H1 (cell line): ENCODE results near the gene PPARA. TPM values are rescaled to one million over a fixed set of nuclear protein-coding genes. Genes with fewer than 3 reads are reported as not detected.

Source experiments
- CTCF ChIA-PET: fragments of 300-600 bp; sonication (Branson Sonifier 250); formaldehyde crosslinking; loops from one replicate; lab custom pipeline; 2021; ENCODE audit not compliant: partially characterized antibody; lab: Charles Lee
- POLR2A ChIA-PET: fragments of 300-600 bp; sonication (Branson Sonifier 250); formaldehyde crosslinking; loops from one replicate; lab custom pipeline; 2021; ENCODE audit warnings: inconsistent platforms; ENCODE audit not compliant: partially characterized antibody; lab: Charles Lee
- DNase-seq, 2 experiments: peaks; one replicate each; pipeline versions ENCODE4 v3.0.0 to v3.0.0-alpha.2; 2010 to 2022; ENCODE audit warnings: low spot score in 2 of 2, low read depth in 1 of 2, mixed read lengths in 1 of 2
- FAIRE-seq: peaks from 2 replicates; lab custom pipeline; 2011; peaks lifted over from hg19 to GRCh38; lab: Jason Lieb, UNC
- H2AFZ ChIP-seq: 2 replicates; pipeline ENCODE4 v1.8.1; 2012; ENCODE audit warnings: low read length, inconsistent platforms
- H2AK5ac ChIP-seq: 2 replicates; pipeline ENCODE4 v1.6.1; 2013; ENCODE audit warnings: low read depth, low read length
- H2BK120ac ChIP-seq: replicated peaks from 2 replicates; pipeline ENCODE3; 2013; ENCODE audit warnings: low read depth, low read length, inconsistent platforms
- H2BK12ac ChIP-seq: 2 replicates; pipeline ENCODE4 v1.6.1; 2013; ENCODE audit warnings: low read depth, low read length
- H2BK15ac ChIP-seq: 2 replicates; pipeline ENCODE4 v1.6.1; 2013; ENCODE audit warnings: low read length
- H2BK20ac ChIP-seq: 2 replicates; pipeline ENCODE4 v1.6.1; 2013; ENCODE audit warnings: low read length
- H2BK5ac ChIP-seq: 2 replicates; pipeline ENCODE4 v1.6.1; 2013; ENCODE audit warnings: low read depth, low read length
- H3K14ac ChIP-seq: 2 replicates; pipeline ENCODE4 v1.6.1; 2013; ENCODE audit warnings: inconsistent platforms; ENCODE audit not compliant: insufficient read length
- H3K18ac ChIP-seq: 2 replicates; pipeline ENCODE4 v1.6.1; 2013; ENCODE audit warnings: low read length; ENCODE audit errors: extremely low read depth
- H3K23ac ChIP-seq: 2 replicates; pipeline ENCODE4 v1.6.1; 2013; ENCODE audit warnings: inconsistent platforms; ENCODE audit not compliant: insufficient read length
- H3K23me2 ChIP-seq: 2 replicates; pipeline ENCODE4 v1.6.1; 2013; ENCODE audit warnings: low read depth, low read length
- H3K27ac ChIP-seq: 2 replicates; pipeline ENCODE4 v1.6.1; 2011; ENCODE audit warnings: low read depth, low read length, inconsistent platforms
- H3K27me3 ChIP-seq, 4 experiments: replicated peaks in 1 of 4; 1 replicate in 1 of 4; 2 replicates in 3 of 4; pipeline versions ENCODE4 v1.6.1 to v1.8.1; 2011 to 2013; ENCODE audit warnings: low read length in 3 of 4, mild to moderate bottlenecking in 3 of 4, inconsistent platforms in 2 of 4, mixed read lengths in 2 of 4, moderate library complexity in 1 of 4; ENCODE audit not compliant: control insufficient read depth in 3 of 4, insufficient read depth in 3 of 4; ENCODE audit errors: extremely low read depth in 1 of 4
- H3K36me3 ChIP-seq, 4 experiments: 2 replicates each; pipeline versions ENCODE4 v1.6.1 to v1.8.1; 2011 to 2013; ENCODE audit warnings: mild to moderate bottlenecking in 4 of 4, low read length in 3 of 4, moderate library complexity in 2 of 4, control low read depth in 1 of 4, inconsistent platforms in 1 of 4; ENCODE audit not compliant: insufficient read depth in 4 of 4, control insufficient read depth in 2 of 4
- H3K4ac ChIP-seq: replicated peaks from 2 replicates; pipeline ENCODE3; 2013; ENCODE audit warnings: low read length, low read depth, mixed read lengths, inconsistent platforms; ENCODE audit not compliant: insufficient read length
- H3K4me1 ChIP-seq, 4 experiments: replicated peaks in 1 of 4; 1 replicate in 1 of 4; 2 replicates in 3 of 4; pipeline versions ENCODE4 v1.6.1 to v1.8.1; 2011 to 2013; ENCODE audit warnings: low read length in 3 of 4, inconsistent platforms in 2 of 4, mixed read lengths in 1 of 4; ENCODE audit not compliant: insufficient read depth in 4 of 4, control insufficient read depth in 3 of 4
- H3K4me2 ChIP-seq, 2 experiments: 2 replicates each; pipeline versions ENCODE4 v1.6.1 to v1.8.1; 2011 to 2013; ENCODE audit warnings: low read depth in 2 of 2, low read length in 2 of 2, control low read depth in 1 of 2, inconsistent platforms in 1 of 2, mild to moderate bottlenecking in 1 of 2; ENCODE audit not compliant: insufficient read depth in 1 of 2
- H3K4me3 ChIP-seq, 4 experiments: fragments of 200-600, 300-600 bp in 1 of 4; sonication (generic), shearing (Covaris generic), sonication (Bioruptor Twin) in 1 of 4; 2 replicates each; pipeline versions ENCODE4 v1.5.1 to v1.8.1; 2011 to 2016; ENCODE audit warnings: low read length in 4 of 4, low read depth in 3 of 4, control low read depth in 2 of 4, inconsistent platforms in 2 of 4, mild to moderate bottlenecking in 2 of 4, mixed read lengths in 1 of 4, moderate library complexity in 1 of 4; ENCODE audit not compliant: insufficient read depth in 2 of 4; ENCODE audit errors: extremely low read depth in 1 of 4
- H3K56ac ChIP-seq: replicated peaks from 2 replicates; pipeline ENCODE3; 2013; ENCODE audit warnings: low read depth, mild to moderate bottlenecking, mixed read lengths, low read length, inconsistent platforms; ENCODE audit not compliant: insufficient read length
- H3K79me1 ChIP-seq: 2 replicates; pipeline ENCODE4 v1.6.1; 2013; ENCODE audit warnings: low read depth, low read length, control low read depth
- H3K79me2 ChIP-seq, 2 experiments: 2 replicates each; pipeline versions ENCODE4 v1.6.1 to v1.8.1; 2012 to 2013; ENCODE audit warnings: low read length in 2 of 2, mild to moderate bottlenecking in 2 of 2, inconsistent platforms in 1 of 2; ENCODE audit not compliant: insufficient read depth in 2 of 2, control insufficient read depth in 1 of 2
- H3K9ac ChIP-seq, 4 experiments: replicated peaks in 1 of 4; 1 replicate in 1 of 4; 2 replicates in 3 of 4; pipeline versions ENCODE4 v1.6.1 to v1.8.1; 2011 to 2013; ENCODE audit warnings: low read depth in 3 of 4, low read length in 3 of 4, control low read depth in 2 of 4, mild to moderate bottlenecking in 2 of 4, moderate library complexity in 2 of 4, inconsistent platforms in 1 of 4; ENCODE audit errors: extremely low read depth in 1 of 4
- H3K9me3 ChIP-seq, 2 experiments: 2 replicates each; pipeline versions ENCODE4 v1.6.1 to v1.8.1; 2012 to 2013; ENCODE audit warnings: mild to moderate bottlenecking in 2 of 2, moderate library complexity in 2 of 2, control low read depth in 1 of 2, inconsistent platforms in 1 of 2, low read depth in 1 of 2, low read length in 1 of 2, mixed read lengths in 1 of 2; ENCODE audit not compliant: insufficient read depth in 2 of 2
- H4K20me1 ChIP-seq, 2 experiments: replicated peaks in 1 of 2; 2 replicates each; pipeline versions ENCODE3 to v1.8.1; 2011 to 2013; ENCODE audit warnings: inconsistent platforms in 2 of 2, low read length in 2 of 2, mild to moderate bottlenecking in 1 of 2; ENCODE audit not compliant: insufficient read depth in 2 of 2, control insufficient read depth in 1 of 2
- H4K5ac ChIP-seq: 2 replicates; pipeline ENCODE4 v1.6.1; 2013; ENCODE audit warnings: low read length, low read depth, mixed read lengths, inconsistent platforms; ENCODE audit not compliant: insufficient read length
- H4K8ac ChIP-seq: 2 replicates; pipeline ENCODE4 v1.8.0; 2013; ENCODE audit warnings: mild to moderate bottlenecking, moderate library complexity, low read length, inconsistent platforms; ENCODE audit not compliant: insufficient read depth; ENCODE audit errors: extremely low read depth
- H4K91ac ChIP-seq: replicated peaks from 2 replicates; pipeline ENCODE3; 2013; ENCODE audit warnings: low read length, mixed read lengths, inconsistent platforms; ENCODE audit not compliant: insufficient read length
- ASH2L ChIP-seq: fragments of 200-600, 300-600 bp; sonication (generic); IDR thresholded peaks from one replicate; pipeline ENCODE4 v1.7.1; 2017; ENCODE audit warnings: low read length
- BCL11A ChIP-seq, 2 experiments: IDR thresholded peaks; one replicate each; pipeline ENCODE4 v1.6.1; 2011; ENCODE audit warnings: low read depth in 2 of 2, low read length in 2 of 2, mild to moderate bottlenecking in 2 of 2
- CTCF ChIP-seq, 3 experiments: IDR thresholded peaks; 1 replicate in 2 of 3; 2 replicates in 1 of 3; pipeline versions ENCODE4 v1.5.1 to v1.6.1; 2011; ENCODE audit warnings: low read length in 3 of 3, mild to moderate bottlenecking in 3 of 3, inconsistent platforms in 2 of 3, low read depth in 1 of 3, moderate library complexity in 1 of 3; ENCODE audit not compliant: insufficient read depth in 1 of 3; ENCODE audit errors: control extremely low read depth in 1 of 3
- EZH2 ChIP-seq: fragments of 200-600 bp; sonication (generic); IDR thresholded peaks from 2 replicates; pipeline ENCODE4 v1.7.1; 2012; ENCODE audit warnings: low read depth, mild to moderate bottlenecking, moderate library complexity, low read length, inconsistent platforms; ENCODE audit not compliant: severe bottlenecking
- GTF2F1 ChIP-seq: IDR thresholded peaks from 2 replicates; pipeline ENCODE4 v1.6.1; 2012; ENCODE audit warnings: low read depth, low read length, improper control_type of control experiment, borderline replicate concordance
- HDAC6 ChIP-seq: IDR thresholded peaks from one replicate; pipeline ENCODE4 v1.7.1; 2012; ENCODE audit warnings: low read depth, mild to moderate bottlenecking, inconsistent platforms, low read length, moderate library complexity
- KDM1A ChIP-seq: fragments of 200-600, 300-600 bp; sonication (generic); IDR thresholded peaks from 2 replicates; pipeline ENCODE4 v1.7.1; 2016; ENCODE audit warnings: mild to moderate bottlenecking, low read length, borderline replicate concordance
- MAFK ChIP-seq: IDR thresholded peaks from 2 replicates; pipeline ENCODE4 v1.6.1; 2012; ENCODE audit warnings: low read depth, mild to moderate bottlenecking, improper control_type of control experiment, low read length
- PHF8 ChIP-seq: fragments of 200-600 bp; sonication (generic); conservative IDR thresholded peaks from 2 replicates; pipeline ENCODE4 v1.7.1; 2012; ENCODE audit warnings: low read depth, mild to moderate bottlenecking, inconsistent platforms, low read length, moderate library complexity
- SRF ChIP-seq: IDR thresholded peaks from 2 replicates; pipeline ENCODE4 v1.6.1; 2011; ENCODE audit warnings: mild to moderate bottlenecking, low read depth, low read length, moderate library complexity
- YY1 ChIP-seq: IDR thresholded peaks from 2 replicates; pipeline ENCODE4 v1.6.1; 2011; ENCODE audit warnings: low read depth, mild to moderate bottlenecking, low read length
- WGBS, 2 experiments: shearing (Covaris generic) in 1 of 2; methylation state at CpG; one replicate each; pipeline versions ENCODE4 v1.1.6 to v1.1.7; 2013 to 2015; ENCODE audit warnings: low lambda C conversion rate in 2 of 2, mixed read lengths in 2 of 2, inconsistent platforms in 1 of 2, low coverage in 1 of 2, missing lambda C conversion rate in 1 of 2; ENCODE audit not compliant: insufficient replicate concordance in 2 of 2, insufficient coverage in 1 of 2, insufficient read length in 1 of 2; ENCODE audit errors: extremely low coverage in 1 of 2, missing lambda C conversion rate in 1 of 2; 5-methylcytosine and 5-hydroxymethylcytosine counted together
- polyA plus RNA-seq, 7 experiments: library from polyadenylated mRNA; depleted of rRNA in 3 of 7; stranded (reverse) in 5 of 7; unstranded in 2 of 7; fragments of >200 nt in 5 of 7; fragments of 200-250 nt in 2 of 7; gene quantifications; 1 replicate in 5 of 7; 2 replicates in 1 of 7; 4 replicates in 1 of 7; pipeline versions ENCODE4 v1.2.1 to v1.2.3, GENCODE V29; 2011 to 2013; ENCODE audit warnings: missing spikeins in 2 of 7, mixed read lengths in 2 of 7
- total RNA-seq: library from RNA; stranded (reverse); fragmentation: NEBNext Ultra II Directional; extraction: Animal tissue kit (Norgen Biotek cat#: 25700); gene quantifications from 2 replicates; pipeline ENCODE4 v1.2.1, GENCODE V29; 2021

Gene PPARA
- total and polyA plus RNA-seq, 2 of the 8 experiments (the other 6 are each of a cell fraction or from before 2014, with no cell fraction given): 3.1 to 8.2 TPM

GRCh38 chr22:46292732-46293131 lies 142.4 kb downstream of the PPARA start:
- H3K14ac ChIP-seq: no peak overlapping the region
- H4K20me1 ChIP-seq: no peaks in the 10 kb centered on the region
- peaks cover under 1 to 11% (median 3%) of the 10 kb centered on the region in 4 experiments; a peak in 4 of 7 replicates for H3K4me1 ChIP-seq
- H3K23me2 ChIP-seq: peaks cover 14% of the 10 kb centered on the region
- no peak overlapping the region for H2BK5ac ChIP-seq
- CTCF ChIA-PET: no interaction called here
- no peak overlapping the region for H3K4me3 ChIP-seq
- no peak overlapping the region for H2BK15ac ChIP-seq
- H3K9ac ChIP-seq: no peak overlapping the region
- H4K8ac ChIP-seq: no peak overlapping the region
- no peaks in the 10 kb centered on the region for H3K36me3 ChIP-seq
- no peak overlapping the region for H3K18ac ChIP-seq
- H2AFZ ChIP-seq: no peak overlapping the region
- no peak for FAIRE-seq
- H4K91ac ChIP-seq: no peak overlapping the region
- H4K5ac ChIP-seq: no peak overlapping the region
- H3K79me1 ChIP-seq: no peaks in the 10 kb centered on the region; the same call in none of the 2 replicates
- H2BK20ac ChIP-seq: no peak overlapping the region
- no peak overlapping the region; the same call in 1 of the 2 replicates for H3K27ac ChIP-seq
- H3K56ac ChIP-seq: no peak overlapping the region
- H2AK5ac ChIP-seq: no peak overlapping the region
- H3K27me3 ChIP-seq: no peaks in the 10 kb centered on the region
- no peak overlapping the region for H3K4me2 ChIP-seq
- H2BK120ac ChIP-seq: no peak overlapping the region
- WGBS, 2 experiments: 96% methylated on average over 14 of the region's 14 CpGs; no CpG with 5 or more reads in 1 of the 2 experiments
- no peaks in the 10 kb centered on the region for H3K79me2 ChIP-seq
- DNase-seq: no peak
- no peak overlapping the region for H3K23ac ChIP-seq
- POLR2A ChIA-PET: no interaction called here
- no peak overlapping the region for H2BK12ac ChIP-seq
- no peaks in the 10 kb centered on the region for H3K9me3 ChIP-seq
- no peak overlapping the region for H3K4ac ChIP-seq
- TF ChIP-seq MAFK (no peak), KDM1A (no peak), PHF8 (no peak), CTCF (IDR thresholded peaks at IDR 0.05; ENCODE audit: control extremely low read depth in 1 of 3, insufficient read depth in 1 of 3, low read depth in 1 of 3, low read length in 3 of 3) (no peak), SRF (no peak), ASH2L (no peak), HDAC6 (no peak), BCL11A (IDR thresholded peaks at IDR 0.05; ENCODE audit: low read depth in 2 of 2, low read length in 2 of 2) (no peak), YY1 (no peak), GTF2F1 (no peak), EZH2 (no peak)
